Spleen (tissue), 11 donors: ENCODE data around the gene TNFRSF1B. TPM values are rescaled to one million over a fixed set of nuclear protein-coding genes. Genes with fewer than 3 reads are reported as not detected.
A peak's percentile ranks its signal among the peaks of the same experiment; 100 is the strongest.

Experiments used
- DNase-seq: peaks from one replicate; pipeline ENCODE4 v3.0.0-alpha.2; 2020
- H3K27ac ChIP-seq, 8 donors: fragments of 200-600 bp; sonication (generic) in 7 of 8; 1 replicate in 4 of 8; 2 replicates in 4 of 8; pipeline versions ENCODE4 v1.5.0 to v1.8.0; 2016 to 2021; ENCODE audit warnings: inconsistent platforms in 4 of 8, mild to moderate bottlenecking in 4 of 8, moderate library complexity in 1 of 8
- H3K27me3 ChIP-seq, 7 donors: fragments of 200-600 bp; sonication (generic) in 6 of 7; replicated peaks in 1 of 7; 1 replicate in 4 of 7; 2 replicates in 3 of 7; pipeline versions ENCODE4 v1.5.0 to v1.8.0; 2016 to 2021; ENCODE audit warnings: inconsistent platforms in 3 of 7, mild to moderate bottlenecking in 1 of 7
- H3K36me3 ChIP-seq, 6 donors: fragments of 200-600 bp; sonication (generic) in 5 of 6; 1 replicate in 4 of 6; 2 replicates in 2 of 6; pipeline versions ENCODE4 v1.5.0 to v1.8.0; 2016 to 2021; ENCODE audit warnings: inconsistent platforms in 2 of 6
- H3K4me1 ChIP-seq, 6 donors: fragments of 200-600 bp; sonication (generic) in 5 of 6; 1 replicate in 3 of 6; 2 replicates in 3 of 6; pipeline versions ENCODE4 v1.5.0 to v1.8.0; 2016 to 2021; ENCODE audit warnings: inconsistent platforms in 3 of 6
- H3K4me3 ChIP-seq, 8 donors: fragments of 200-600 bp; sonication (generic) in 7 of 8; 1 replicate in 4 of 8; 2 replicates in 4 of 8; pipeline versions ENCODE4 v1.5.0 to v1.8.0; 2016 to 2021; ENCODE audit warnings: inconsistent platforms in 4 of 8, mild to moderate bottlenecking in 4 of 8, moderate library complexity in 2 of 8
- H3K9me3 ChIP-seq, 8 donors: fragments of 200-600 bp; sonication (generic) in 7 of 8; 1 replicate in 4 of 8; 2 replicates in 4 of 8; pipeline versions ENCODE4 v1.5.0 to v1.8.0; 2016 to 2021; ENCODE audit warnings: inconsistent platforms in 4 of 8
- CTCF ChIP-seq, 11 experiments: fragments of 200-600 bp in 7 of 11; fragments of 450-650 bp in 4 of 11; sonication (generic) in 4 of 11; IDR thresholded peaks in 8 of 11; conservative IDR thresholded peaks in 3 of 11; 1 replicate in 7 of 11; 2 replicates in 4 of 11; pipeline versions ENCODE4 v1.4.0 to v1.8.0; 2016 to 2021; ENCODE audit warnings: antibody characterized with exemption in 11 of 11, inconsistent platforms in 4 of 11, mild to moderate bottlenecking in 1 of 11
- POLR2A ChIP-seq, 3 donors: fragments of 450-650 bp; IDR thresholded peaks; one replicate each; pipeline ENCODE4 v1.5.1; 2017; ENCODE audit warnings: antibody characterized with exemption in 3 of 3, mild to moderate bottlenecking in 1 of 3
- POLR2AphosphoS5 ChIP-seq, 3 donors: sonication (generic); formaldehyde crosslinking; IDR thresholded peaks; one replicate each; pipeline ENCODE4 v1.5.1; 2017; ENCODE audit warnings: antibody characterized with exemption in 3 of 3
- WGBS, 5 donors: extraction: QIAGEN DNeasy Blood & Tissue Kit in 3 of 5; methylation state at CpG; one replicate each; pipeline versions ENCODE4 v1.1.5 to v1.1.7; 2013 to 2018; 5-methylcytosine and 5-hydroxymethylcytosine counted together
- intact Hi-C: fragments of 100-400 bp; cut with DNase I; formaldehyde crosslinking; loops from one replicate; pipeline ENCODE4 v1.15.0; 2023; ENCODE audit warnings: low total_unique reads
- polyA plus RNA-seq, 3 donors: library from polyadenylated mRNA; stranded (reverse); fragments of 200-250 nt; gene quantifications; one replicate each; pipeline ENCODE4 v1.2.1, GENCODE V29; 2013
- total RNA-seq, 7 donors: library from RNA; depleted of rRNA in 3 of 7; stranded (reverse); fragments of >200 nt in 3 of 7; fragmentation: NEBNext Ultra II Directional in 4 of 7; extraction: Animal tissue kit (Norgen Biotek cat#: 25700) in 4 of 7; gene quantifications; one replicate each; pipeline versions ENCODE4 v1.1.0 to v1.2.1, GENCODE V29; 2016 to 2021
- donor health status: healthy with polysubstance abuse.
- donor health status: DM: no; HTN: no; CAD: no; lungs with moderate emphysema.
- donor health status: DM: no; HTN: no; CAD: no.
- donor health status: Bipolar disorder and iron deficiency.
- donor health status: healthy.
- donor health status: DM: no; HTN: no; CAD: no.
- donor health status: DM: yes; HTN: yes; CAD: no.

TNFRSF1B gene
- total and polyA plus RNA-seq, 10 donors: 28.5 to 233 (median 167) TPM

GRCh38 chr1:12128120-12128519, 38.7 kb upstream of the TNFRSF1B start:
- DNase-seq: no peak
- no peaks in the 10 kb centered on the region for H3K27me3 ChIP-seq
- peaks cover 21 to 74% (median 38%) of the 10 kb centered on the region in 6 donors for H3K4me1 ChIP-seq
- TF ChIP-seq POLR2AphosphoS5 (IDR thresholded peaks at IDR 0.05): no peak
- TF ChIP-seq CTCF (IDR thresholded peaks at IDR 0.05 in 8 of 11, conservative IDR thresholded peaks at IDR 0.05 in 3 of 11): no peak
- no peak for TF ChIP-seq POLR2A (IDR thresholded peaks at IDR 0.05)
- H3K27ac ChIP-seq: no peak overlapping the region
- no peak overlapping the region for H3K4me3 ChIP-seq
- no peaks in the 10 kb centered on the region for H3K9me3 ChIP-seq
- H3K36me3 ChIP-seq: no peaks in the 10 kb centered on the region
- intact Hi-C loops: no loop called here
- WGBS, 5 donors: 81 to 92% (median 87%) methylated on average over 13 to 15 of the region's 15 CpGs

GRCh38 chr1:12129624-12130023, 37.2 kb upstream of the TNFRSF1B start:
- H3K36me3 ChIP-seq: no peaks in the 10 kb centered on the region
- H3K9me3 ChIP-seq: no peaks in the 10 kb centered on the region
- no peak overlapping the region for H3K4me3 ChIP-seq
- DNase-seq: no peak
- TF ChIP-seq POLR2A (IDR thresholded peaks at IDR 0.05): no peak
- TF ChIP-seq CTCF (IDR thresholded peaks at IDR 0.05 in 8 of 11, conservative IDR thresholded peaks at IDR 0.05 in 3 of 11): no peak
- no peak for TF ChIP-seq POLR2AphosphoS5 (IDR thresholded peaks at IDR 0.05)
- H3K27ac ChIP-seq: no peak overlapping the region
- 91 to 98% (median 96%) methylated on average over 12 of the region's 12 CpGs for WGBS, 5 donors
- H3K27me3 ChIP-seq: no peaks in the 10 kb centered on the region
- peaks cover 21 to 84% (median 41%) of the 10 kb centered on the region in 6 donors for H3K4me1 ChIP-seq
- intact Hi-C loops: no loop called here

GRCh38 chr1:12130466-12131130, 36.2 kb upstream of the TNFRSF1B start:
- Histone ChIP-seq H3K27me3 (no peaks in the 10 kb centered on the region), H3K4me3 (no peak overlapping the region), H3K36me3 (no peaks in the 10 kb centered on the region), H3K4me1 (peaks cover 13 to 80% (median 31%) of the 10 kb centered on the region in 6 donors), H3K9me3 (no peaks in the 10 kb centered on the region), H3K27ac (peak overlapping the region in 2 of 8 donors; percentile 8 to 85)
- no peak for DNase-seq
- WGBS, 5 donors: 82 to 89% (median 85%) methylated on average over 13 of the region's 13 CpGs
- intact Hi-C loops: no loop called here
- TF ChIP-seq POLR2A (IDR thresholded peaks at IDR 0.05) (no peak), POLR2AphosphoS5 (IDR thresholded peaks at IDR 0.05) (no peak), CTCF (IDR thresholded peaks at IDR 0.05 in 8 of 11, conservative IDR thresholded peaks at IDR 0.05 in 3 of 11) (no peak)

GRCh38 chr1:12132078-12132477, 34.7 kb upstream of the TNFRSF1B start:
- peaks cover 6 to 69% (median 20%) of the 10 kb centered on the region in 6 donors for H3K4me1 ChIP-seq
- H3K4me3 ChIP-seq: no peak overlapping the region
- H3K36me3 ChIP-seq: no peaks in the 10 kb centered on the region
- H3K9me3 ChIP-seq: no peaks in the 10 kb centered on the region
- intact Hi-C loops: no loop called here
- peak; percentile 36 for DNase-seq
- TF ChIP-seq POLR2AphosphoS5 (IDR thresholded peaks at IDR 0.05) (no peak), CTCF (IDR thresholded peaks at IDR 0.05 in 8 of 11, conservative IDR thresholded peaks at IDR 0.05 in 3 of 11) (no peak), POLR2A (IDR thresholded peaks at IDR 0.05) (no peak)
- no peaks in the 10 kb centered on the region for H3K27me3 ChIP-seq
- WGBS, 5 donors: 74 to 87% (median 81%) methylated on average over 8 of the region's 8 CpGs
- H3K27ac ChIP-seq: peak overlapping the region in 6 of 8 donors; percentile 45 to 85 (median 76)
